ENCODE results near the gene MN1. TPM values are rescaled to one million over a fixed set of nuclear protein-coding genes. Genes with fewer than 3 reads are reported as not detected.

MN1 gene
- total RNA-seq, result 19.0 TPM in 2 replicates
- long read RNA-seq, partial matches to known transcripts, result 0 of 24 reads
- long read RNA-seq, other reads (novel, unspliced or antisense), result 24 of 24 reads

GRCh38 chr22:27801616-27802345 lies at the start of gene MN1:
TSS of gene MN1 (minus strand) at chr22:27801756. CDS start at chr22:27800543, 1,213 bp downstream.
- H3K4me1 Mint-ChIP-seq, result peaks cover 38% of the 10 kb centered on the region
- peak within 1 kb of the TSS; percentile 89 for H3K4me3 Mint-ChIP-seq
- H3K9me3 Mint-ChIP-seq, result no peaks in the 10 kb centered on the region
- H3K27me3 Mint-ChIP-seq (ENCODE audit: low read depth), result peaks cover 22% of the 10 kb centered on the region
- no peak for TF ChIP-seq CTCF (conservative IDR thresholded peaks at IDR 0.05)
- H3K36me3 Mint-ChIP-seq (ENCODE audit: low read depth), result peaks cover 2% of the 10 kb centered on the region
- peak within 1 kb of the TSS; percentile 92 for H3K27ac Mint-ChIP-seq (ENCODE audit: unreplicated experiment)
- DNase-seq (ENCODE audit: low read depth, low spot score), result peak; percentile 66

DNA sequence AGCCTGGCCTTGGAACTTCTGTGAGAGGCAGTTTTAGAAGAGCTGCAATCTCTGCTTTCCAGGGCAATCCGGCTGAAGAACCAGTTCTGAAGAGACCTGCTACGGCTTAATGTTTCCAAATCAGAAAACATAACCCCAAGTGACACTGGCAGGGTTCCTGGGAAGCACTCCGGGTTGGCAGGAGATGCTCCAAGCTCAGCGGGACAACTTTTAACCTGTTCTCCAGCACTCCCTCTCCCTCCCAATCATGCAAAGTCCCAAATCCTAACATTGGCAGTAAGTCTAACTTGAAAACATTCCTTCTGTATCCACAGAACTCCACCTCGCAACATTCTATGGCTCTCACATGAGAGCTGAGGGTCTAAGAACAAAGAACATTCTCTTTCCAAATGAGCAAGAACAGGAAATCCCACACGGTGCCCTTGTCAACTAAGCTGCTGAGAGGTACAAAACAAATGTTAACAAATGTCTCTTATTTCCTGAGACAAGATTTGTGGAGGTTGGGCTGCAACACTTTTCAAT lies 48.5 kb upstream of the MN1 start:
- Mint-ChIP-seq H3K36me3 (ENCODE audit: low read depth) (peaks cover 12% of the 10 kb centered on the region), H3K9me3 (no peaks in the 10 kb centered on the region), H3K4me1 (peaks cover 67% of the 10 kb centered on the region), H3K4me3 (no peak overlapping the region), H3K27me3 (ENCODE audit: low read depth) (no peaks in the 10 kb centered on the region), H3K27ac (ENCODE audit: unreplicated experiment) (peak overlapping the region; percentile 57)
- no peak for DNase-seq (ENCODE audit: low read depth, low spot score)
- TF ChIP-seq CTCF (conservative IDR thresholded peaks at IDR 0.05), result no peak

- Mint-ChIP-seq H3K27me3 (ENCODE audit: low read depth) (no peaks in the 10 kb centered on the region), H3K9me3 (no peaks in the 10 kb centered on the region), H3K36me3 (ENCODE audit: low read depth) (peaks cover 12% of the 10 kb centered on the region), H3K27ac (ENCODE audit: unreplicated experiment) (no peak overlapping the region), H3K4me1 (peaks cover 54% of the 10 kb centered on the region), H3K4me3 (no peak overlapping the region)
- TF ChIP-seq CTCF (conservative IDR thresholded peaks at IDR 0.05), result no peak
- no peak for DNase-seq (ENCODE audit: low read depth, low spot score)
Measured at GRCh38 chr22:27848005-27848404, 46.4 kb upstream of the MN1 start.

GRCh38 chr22:27846910-27847309 lies 45.4 kb upstream of the MN1 start:
- H3K27me3 Mint-ChIP-seq (ENCODE audit: low read depth), result no peaks in the 10 kb centered on the region
- peaks cover 9% of the 10 kb centered on the region for H3K36me3 Mint-ChIP-seq (ENCODE audit: low read depth)
- H3K4me3 Mint-ChIP-seq, result no peak overlapping the region
- H3K4me1 Mint-ChIP-seq, result peaks cover 57% of the 10 kb centered on the region
- H3K9me3 Mint-ChIP-seq, result no peaks in the 10 kb centered on the region
- no peak for TF ChIP-seq CTCF (conservative IDR thresholded peaks at IDR 0.05)
- no peak for DNase-seq (ENCODE audit: low read depth, low spot score)
- peak overlapping the region; percentile 44 for H3K27ac Mint-ChIP-seq (ENCODE audit: unreplicated experiment)

DNA sequence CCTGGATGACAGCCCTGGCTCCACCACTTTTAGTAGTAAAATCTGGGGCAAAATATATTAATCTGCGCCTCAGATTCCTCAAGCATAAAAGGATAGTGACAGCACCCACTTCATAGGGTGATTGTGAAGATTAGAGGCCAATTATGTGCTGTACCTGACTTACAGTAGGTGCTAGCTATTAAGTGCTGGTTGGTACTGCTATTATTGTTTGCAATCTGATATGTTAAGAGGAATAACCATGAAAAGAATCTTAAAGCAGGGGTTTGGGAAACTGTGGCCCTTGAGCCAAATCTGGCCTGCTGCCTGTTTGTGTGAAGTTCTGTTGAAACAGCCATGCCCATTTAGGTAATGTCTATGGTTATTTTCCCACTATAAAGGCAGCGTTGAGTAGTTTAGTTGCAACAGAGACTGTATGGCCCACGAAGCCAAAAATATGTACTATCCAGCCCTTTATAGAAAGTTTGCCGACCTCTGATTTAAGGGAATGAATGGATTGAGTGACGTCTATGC lies 44.7 kb upstream of the MN1 start:
- peak overlapping the region; percentile 16 for H3K27ac Mint-ChIP-seq (ENCODE audit: unreplicated experiment)
- no peak for DNase-seq (ENCODE audit: low read depth, low spot score)
- no peaks in the 10 kb centered on the region for H3K9me3 Mint-ChIP-seq
- H3K4me3 Mint-ChIP-seq, result no peak overlapping the region
- TF ChIP-seq CTCF (conservative IDR thresholded peaks at IDR 0.05), result no peak
- no peaks in the 10 kb centered on the region for H3K27me3 Mint-ChIP-seq (ENCODE audit: low read depth)
- peaks cover 9% of the 10 kb centered on the region for H3K36me3 Mint-ChIP-seq (ENCODE audit: low read depth)
- peaks cover 56% of the 10 kb centered on the region for H3K4me1 Mint-ChIP-seq
